Neural crest cell (in vitro differentiated cells): ENCODE measurements around the gene TIMM9. TPM values are rescaled to one million over a fixed set of nuclear protein-coding genes. Genes with fewer than 3 reads are reported as not detected.

Experiments
- DNase-seq: peaks from one replicate; pipeline ENCODE4 v3.0.0; 2021; ENCODE audit warnings: low read depth, mixed read lengths, low spot score
- H3K27ac Mint-ChIP-seq: one replicate; pipeline ENCODE4 v1.8.0; 2021; ENCODE audit warnings: mild to moderate bottlenecking, mixed read lengths; ENCODE audit not compliant: unreplicated experiment
- H3K27me3 Mint-ChIP-seq: 2 replicates; pipeline ENCODE4 v1.8.0; 2021; ENCODE audit warnings: low read depth, mild to moderate bottlenecking, mixed read lengths
- H3K36me3 Mint-ChIP-seq: 2 replicates; pipeline ENCODE4 v1.8.0; 2021; ENCODE audit warnings: low read depth, mild to moderate bottlenecking, mixed read lengths
- H3K4me1 Mint-ChIP-seq: 2 replicates; pipeline ENCODE4 v1.8.0; 2021; ENCODE audit warnings: mixed read lengths
- H3K4me3 Mint-ChIP-seq: one replicate; pipeline ENCODE4 v1.8.0; 2021; ENCODE audit warnings: mild to moderate bottlenecking, mixed read lengths
- H3K9me3 Mint-ChIP-seq: 2 replicates; pipeline ENCODE4 v1.8.0; 2021; ENCODE audit warnings: mixed read lengths
- long read RNA-seq: library from polyadenylated mRNA; unstranded; transcript quantifications from one replicate; pipeline ENCODE4 v2.0.0, GENCODE V29; 2020
- total RNA-seq: library from RNA; stranded (reverse); gene quantifications from 2 replicates; pipeline ENCODE4 v1.2.1, GENCODE V29; 2021
- TF ChIP-seq, protein P1 (sequence below): fragments of 200-600 bp; sonication (generic); conservative IDR thresholded peaks from 2 replicates; pipeline ENCODE4 v1.5.0; 2021; ENCODE audit warnings: antibody characterized with exemption, mild to moderate bottlenecking

The TIMM9 gene, protein sequence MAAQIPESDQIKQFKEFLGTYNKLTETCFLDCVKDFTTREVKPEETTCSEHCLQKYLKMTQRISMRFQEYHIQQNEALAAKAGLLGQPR
- 41.0 and 47.2 TPM in 2 replicates for total RNA-seq
- long read RNA-seq, partial matches to known transcripts = 12 of 18 reads
- long read RNA-seq, other reads (novel, unspliced or antisense) = 3 of 18 reads

DNA sequence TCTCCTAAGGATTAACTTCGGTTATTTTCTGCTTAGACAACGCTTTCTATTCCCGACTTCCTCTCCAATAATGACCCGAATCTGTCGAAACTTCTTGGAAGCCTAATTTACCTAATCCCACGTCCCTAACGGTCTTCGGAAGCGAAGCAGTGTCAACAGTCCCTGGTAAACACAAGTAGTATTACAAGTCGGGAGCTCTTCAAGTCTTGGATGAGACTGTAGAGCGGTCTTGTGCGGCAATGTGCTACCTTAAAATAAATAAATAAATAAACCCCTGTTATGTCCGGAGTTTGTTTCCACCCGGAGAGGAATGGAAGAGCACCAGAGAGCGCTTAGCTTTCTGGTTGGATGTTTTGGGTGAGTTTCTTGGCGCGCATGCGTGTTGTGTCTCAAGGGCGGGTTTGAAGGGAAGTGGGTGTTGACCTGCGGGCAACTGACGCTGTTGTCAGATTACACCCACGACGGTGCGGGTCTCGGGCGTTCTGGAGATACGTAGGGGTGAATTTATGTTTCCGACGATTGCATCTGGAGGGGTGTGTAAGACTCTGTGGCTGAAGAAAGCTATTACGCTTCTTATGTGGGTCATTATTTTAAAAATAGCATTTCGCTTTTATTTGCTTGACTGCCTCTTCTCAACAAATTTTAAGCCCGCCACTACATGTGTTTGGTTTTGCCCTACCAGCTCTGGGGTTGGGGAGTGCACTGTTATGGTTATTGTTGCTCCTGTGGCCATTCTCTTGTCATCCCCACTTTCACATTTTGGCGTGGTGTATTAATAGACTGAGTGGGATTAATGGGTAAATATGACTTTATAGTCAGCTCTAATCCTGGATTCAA lies at the start of gene TIMM9, which contains the start of gene KIAA0586:
Gene TIMM9, minus strand, starts transcription at position 251 of the 837 bp plus-strand sequence. CDS start 15,586 bp downstream, outside the sequence.
Gene KIAA0586, plus strand, starts transcription at position 439 of the 837 bp plus-strand sequence. CDS start 546 bp downstream, outside the sequence.
- Mint-ChIP-seq H3K4me3 (peak within 1 kb of the TSS; percentile 94), H3K4me1 (peaks cover 34% of the 10 kb centered on the region), H3K36me3 (no peaks in the 10 kb centered on the region), H3K9me3 (no peaks in the 10 kb centered on the region), H3K27me3 (no peaks in the 10 kb centered on the region), H3K27ac (peak within 1 kb of the TSS; percentile 98)
- TF ChIP-seq, protein P1, sequence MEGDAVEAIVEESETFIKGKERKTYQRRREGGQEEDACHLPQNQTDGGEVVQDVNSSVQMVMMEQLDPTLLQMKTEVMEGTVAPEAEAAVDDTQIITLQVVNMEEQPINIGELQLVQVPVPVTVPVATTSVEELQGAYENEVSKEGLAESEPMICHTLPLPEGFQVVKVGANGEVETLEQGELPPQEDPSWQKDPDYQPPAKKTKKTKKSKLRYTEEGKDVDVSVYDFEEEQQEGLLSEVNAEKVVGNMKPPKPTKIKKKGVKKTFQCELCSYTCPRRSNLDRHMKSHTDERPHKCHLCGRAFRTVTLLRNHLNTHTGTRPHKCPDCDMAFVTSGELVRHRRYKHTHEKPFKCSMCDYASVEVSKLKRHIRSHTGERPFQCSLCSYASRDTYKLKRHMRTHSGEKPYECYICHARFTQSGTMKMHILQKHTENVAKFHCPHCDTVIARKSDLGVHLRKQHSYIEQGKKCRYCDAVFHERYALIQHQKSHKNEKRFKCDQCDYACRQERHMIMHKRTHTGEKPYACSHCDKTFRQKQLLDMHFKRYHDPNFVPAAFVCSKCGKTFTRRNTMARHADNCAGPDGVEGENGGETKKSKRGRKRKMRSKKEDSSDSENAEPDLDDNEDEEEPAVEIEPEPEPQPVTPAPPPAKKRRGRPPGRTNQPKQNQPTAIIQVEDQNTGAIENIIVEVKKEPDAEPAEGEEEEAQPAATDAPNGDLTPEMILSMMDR = no peak
- peak; percentile 86 for DNase-seq

DNA sequence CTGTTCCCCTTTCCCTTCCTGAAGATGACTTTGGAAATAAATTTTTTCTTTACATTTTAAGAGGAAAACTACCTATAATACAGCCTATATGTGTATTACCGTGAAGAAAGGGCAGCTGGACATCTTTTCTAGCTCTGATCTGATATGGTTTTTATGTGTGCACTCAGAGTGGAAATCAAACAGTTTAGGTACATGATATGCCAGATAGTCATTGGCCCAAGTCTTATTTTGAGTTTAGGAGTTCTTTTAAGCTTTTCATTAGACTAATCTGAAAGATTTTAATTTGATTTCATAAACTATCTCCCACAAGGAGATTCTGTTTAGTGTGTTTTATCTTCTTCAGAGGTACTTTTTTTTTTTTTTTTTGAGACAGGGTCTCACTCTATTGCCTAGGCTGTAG lies 49.0 kb upstream of the TIMM9 start:
- no peaks in the 10 kb centered on the region for H3K4me1 Mint-ChIP-seq
- TF ChIP-seq, protein P1 = no peak
- H3K4me3 Mint-ChIP-seq = no peak overlapping the region
- no peaks in the 10 kb centered on the region for H3K27me3 Mint-ChIP-seq
- H3K27ac Mint-ChIP-seq = no peak overlapping the region
- H3K36me3 Mint-ChIP-seq = peaks cover 17% of the 10 kb centered on the region
- no peaks in the 10 kb centered on the region for H3K9me3 Mint-ChIP-seq
- DNase-seq = no peak

DNA sequence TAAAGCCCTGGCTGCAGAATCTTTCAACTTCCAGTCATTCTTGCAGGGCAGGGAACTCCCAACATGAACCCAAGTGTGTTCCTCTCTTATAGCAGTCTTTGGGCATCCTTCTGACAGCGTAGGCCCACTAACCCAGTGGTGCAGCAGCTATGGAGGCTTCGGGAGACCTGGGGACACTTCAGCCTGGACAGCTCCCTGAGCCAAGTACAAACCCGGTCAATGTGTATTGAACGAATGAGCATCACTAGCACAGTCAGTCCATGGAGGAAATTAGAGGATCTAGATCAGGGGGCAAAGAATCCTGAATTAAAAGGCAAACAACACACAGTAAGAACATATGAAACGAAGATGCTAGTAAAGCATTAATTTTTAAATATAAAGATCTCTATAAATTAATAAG lies 42.0 kb upstream of the TIMM9 start:
- no peak overlapping the region for H3K27ac Mint-ChIP-seq
- no peak overlapping the region for H3K4me3 Mint-ChIP-seq
- no peaks in the 10 kb centered on the region for H3K27me3 Mint-ChIP-seq
- no peak for DNase-seq
- H3K9me3 Mint-ChIP-seq = no peaks in the 10 kb centered on the region
- H3K36me3 Mint-ChIP-seq = peaks cover 7% of the 10 kb centered on the region
- no peaks in the 10 kb centered on the region for H3K4me1 Mint-ChIP-seq
- TF ChIP-seq, protein P1 = no peak

DNA sequence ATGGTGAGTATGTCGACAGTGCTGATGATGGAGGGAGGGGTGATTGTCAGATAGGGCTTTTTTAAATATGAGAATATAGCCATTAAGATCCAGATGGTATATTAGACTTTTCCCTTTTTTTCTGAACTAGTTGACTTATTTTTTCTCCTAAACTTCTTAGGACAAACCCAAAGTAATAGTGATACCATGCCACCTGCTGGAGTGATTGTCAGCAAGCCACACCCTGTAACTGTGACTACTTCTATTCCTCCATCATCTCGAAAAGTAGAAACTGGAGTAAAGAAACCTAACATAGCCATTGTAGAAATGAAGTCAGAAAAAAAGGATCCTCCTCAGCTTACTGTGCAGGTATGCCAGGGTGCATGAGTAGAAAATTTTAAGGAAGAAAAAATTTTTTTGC lies 40.2 kb upstream of the TIMM9 start:
- Mint-ChIP-seq H3K36me3 (peaks cover 8% of the 10 kb centered on the region), H3K27me3 (no peaks in the 10 kb centered on the region), H3K4me3 (no peak overlapping the region), H3K9me3 (no peaks in the 10 kb centered on the region), H3K4me1 (no peaks in the 10 kb centered on the region), H3K27ac (no peak overlapping the region)
- DNase-seq = no peak
- TF ChIP-seq, protein P1 = no peak

DNA sequence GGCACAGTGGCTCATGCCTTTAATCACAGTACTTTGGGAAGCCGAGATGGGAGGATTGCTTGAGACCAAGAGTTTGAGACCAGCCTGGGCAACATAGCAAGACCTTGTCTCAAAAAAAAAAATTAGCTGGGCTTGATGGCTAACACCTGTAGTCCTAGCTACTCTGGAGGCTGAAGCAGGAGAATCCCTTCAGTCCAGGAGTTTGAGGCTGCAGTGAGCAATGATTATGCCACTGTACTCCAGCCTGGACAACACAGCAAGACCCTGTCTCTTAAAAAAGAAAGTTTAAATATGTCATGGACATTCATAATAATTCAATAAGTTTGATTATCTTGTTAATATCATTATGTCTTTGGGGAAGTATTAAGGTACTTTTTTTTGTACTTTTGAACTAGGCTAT lies 39.1 kb upstream of the TIMM9 start:
- no peak for DNase-seq
- no peak overlapping the region for H3K27ac Mint-ChIP-seq
- H3K36me3 Mint-ChIP-seq = peaks cover 6% of the 10 kb centered on the region
- H3K9me3 Mint-ChIP-seq = no peaks in the 10 kb centered on the region
- no peak overlapping the region for H3K4me3 Mint-ChIP-seq
- TF ChIP-seq, protein P1 = no peak
- H3K4me1 Mint-ChIP-seq = no peaks in the 10 kb centered on the region
- H3K27me3 Mint-ChIP-seq = no peaks in the 10 kb centered on the region
